Measurements from ENCODE around the gene PROSER2.

GRCh38 chr10:11787846-11788245 is 35.3 kb upstream of the PROSER2 start:
- TF ChIP-seq CTCF (IDR thresholded peaks at IDR 0.05; ENCODE audit: extremely low read depth in 1 of 2, insufficient read depth in 1 of 2, low read depth in 1 of 2, low read length in 2 of 2) (no peak), MAX (IDR thresholded peaks at IDR 0.05; ENCODE audit: insufficient read depth, insufficient read length) (no peak), POLR2AphosphoS5 (IDR thresholded peaks at IDR 0.05; ENCODE audit: insufficient read depth, low read depth, low read length) (no peak), POLR2A (IDR thresholded peaks at IDR 0.05; ENCODE audit: low read depth, low read length) (no peak), MYC (IDR thresholded peaks at IDR 0.05; ENCODE audit: low read depth, low read length) (no peak), JUN (IDR thresholded peaks at IDR 0.05; ENCODE audit: borderline replicate concordance, insufficient read depth, insufficient read length, low read depth) (no peak)
